Raji (cell line): Measurements from ENCODE around the gene ZFPL1.

Source experiments
- POLR2A ChIP-seq: IDR thresholded peaks from 2 replicates; pipeline ENCODE4 v1.6.1; 2011; ENCODE audit warnings: low read depth, low read length, control low read depth; ENCODE audit not compliant: insufficient read depth

The ZFPL1 gene

DNA sequence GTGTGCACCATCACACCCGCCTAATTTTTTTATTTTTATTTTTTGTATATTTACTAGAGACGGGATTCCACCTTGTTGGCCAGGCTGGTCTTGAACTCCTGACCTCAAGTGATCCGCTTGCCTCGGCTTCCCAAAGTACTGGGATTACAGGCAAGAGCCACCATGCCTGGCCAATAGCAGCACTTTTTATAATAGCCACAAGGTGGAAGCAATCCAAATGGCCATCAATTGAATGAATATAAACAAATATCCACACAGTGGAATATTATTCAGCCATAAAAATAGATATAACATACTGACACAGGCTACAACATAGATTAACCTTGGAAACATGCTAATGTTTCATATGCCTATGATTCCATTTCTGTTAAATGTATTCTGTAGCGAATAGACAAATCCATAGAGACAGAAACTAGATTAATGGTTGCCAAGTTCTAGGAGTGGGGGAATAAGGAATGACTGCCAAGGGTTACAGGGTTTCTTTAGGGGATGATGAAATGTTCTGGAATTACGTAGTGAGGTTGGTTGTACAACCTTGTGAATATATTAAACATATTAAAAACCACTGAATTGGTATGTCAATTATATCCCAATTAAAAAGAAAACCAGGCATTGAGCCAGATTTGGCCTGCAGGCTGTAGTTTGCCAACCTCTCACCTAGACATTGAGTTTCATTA, 16.8 kb downstream of the ZFPL1 start:
- no peak for TF ChIP-seq POLR2A

- no peak for TF ChIP-seq POLR2A
Observed at GRCh38 chr11:65102142-65103095, 18.4 kb downstream of the ZFPL1 start.

DNA sequence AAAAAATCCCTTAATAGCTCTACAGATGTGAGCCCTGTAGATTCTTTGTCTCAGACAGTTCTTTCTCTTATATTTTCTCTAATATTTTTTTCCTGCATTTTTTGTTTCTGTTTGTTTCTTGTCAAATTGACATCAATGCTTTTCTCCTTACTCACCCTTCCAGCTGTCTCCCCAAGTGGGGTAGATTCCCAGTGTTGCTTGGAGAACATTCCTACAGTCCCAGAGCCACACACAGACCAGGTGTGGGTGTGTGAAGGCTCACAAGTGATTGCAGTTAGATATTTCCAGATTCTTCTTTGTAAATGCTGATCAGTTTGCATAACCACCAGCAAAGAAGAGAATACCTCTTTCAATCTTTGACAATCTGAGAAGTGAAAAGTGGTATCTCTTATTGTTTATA, 19.5 kb downstream of the ZFPL1 start:
- no peak for TF ChIP-seq POLR2A

GRCh38 chr11:65104628-65105027, 20.6 kb downstream of the ZFPL1 start:
- no peak for TF ChIP-seq POLR2A

DNA sequence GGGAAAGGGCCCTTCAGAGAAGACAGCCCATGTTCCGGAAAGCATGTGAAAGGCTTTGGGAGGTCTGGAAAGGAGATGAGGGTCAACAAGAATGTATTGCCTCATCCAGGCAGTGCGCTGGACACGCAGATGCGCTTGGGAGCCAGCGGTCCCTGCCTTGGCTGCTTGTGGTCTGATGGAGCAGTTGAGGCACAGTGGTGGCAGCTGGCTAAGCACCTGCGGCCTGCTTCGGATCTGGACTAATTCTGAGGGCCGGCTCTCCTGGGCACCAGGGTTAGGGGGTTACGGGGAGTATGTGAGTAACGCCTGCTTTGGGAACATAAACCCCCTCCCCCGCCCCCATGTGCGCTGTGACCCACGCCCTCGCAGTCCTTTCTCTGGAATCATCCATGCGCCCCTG, 23.1 kb downstream of the ZFPL1 start:
- TF ChIP-seq POLR2A = no peak

GRCh38 chr11:65107751-65108468, 23.9 kb downstream of the ZFPL1 start:
- TF ChIP-seq POLR2A = no peak

- no peak for TF ChIP-seq POLR2A
Observed at GRCh38 chr11:65108469-65109123, 24.6 kb downstream of the ZFPL1 start.

DNA sequence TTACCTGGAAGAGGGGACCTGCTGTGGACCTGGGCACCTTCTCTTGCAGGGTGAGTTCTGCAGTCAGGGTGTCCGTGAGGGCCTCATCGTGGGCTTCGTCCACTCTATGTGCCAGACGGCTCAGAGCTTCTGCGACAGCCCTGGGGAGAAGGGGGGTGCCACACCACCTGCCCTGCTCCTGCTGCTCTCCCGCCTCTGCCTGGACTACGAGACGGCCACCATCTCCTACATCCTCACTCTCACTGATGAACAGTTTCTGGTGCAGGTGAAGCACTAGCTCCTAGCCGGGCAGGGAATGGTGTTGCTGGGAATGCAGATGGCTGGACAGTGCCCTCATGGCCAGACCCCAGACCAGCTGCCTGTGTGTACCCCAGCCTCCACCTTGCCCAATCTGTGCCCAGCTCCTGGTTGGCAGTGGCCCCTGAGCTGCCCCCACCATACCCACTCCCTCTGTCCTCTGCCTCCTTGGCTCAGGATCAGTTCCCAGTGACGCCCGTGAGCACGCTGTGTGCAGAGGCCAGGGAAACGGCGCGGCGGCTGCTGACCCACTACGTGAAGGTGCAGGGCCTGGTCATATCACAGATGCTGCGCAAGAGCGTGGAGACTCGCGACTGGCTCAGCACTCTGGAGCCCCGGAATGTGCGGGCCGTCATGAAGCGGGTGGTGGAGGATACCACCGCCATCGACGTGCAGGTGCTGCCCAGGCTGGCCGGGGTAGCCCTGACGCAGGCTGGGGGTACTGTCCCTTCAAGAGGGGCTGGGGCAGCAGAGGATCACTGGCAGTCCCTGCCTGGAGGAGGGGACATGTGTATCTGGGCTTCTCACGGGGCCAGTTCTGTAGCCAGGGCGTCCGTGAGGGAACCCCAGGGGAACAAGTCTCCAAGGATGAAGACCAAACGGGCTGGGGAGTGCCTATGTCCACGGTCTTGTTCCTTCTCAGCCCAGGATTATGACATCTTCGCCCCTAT, 25.5 kb downstream of the ZFPL1 start:
- TF ChIP-seq POLR2A = no peak

DNA sequence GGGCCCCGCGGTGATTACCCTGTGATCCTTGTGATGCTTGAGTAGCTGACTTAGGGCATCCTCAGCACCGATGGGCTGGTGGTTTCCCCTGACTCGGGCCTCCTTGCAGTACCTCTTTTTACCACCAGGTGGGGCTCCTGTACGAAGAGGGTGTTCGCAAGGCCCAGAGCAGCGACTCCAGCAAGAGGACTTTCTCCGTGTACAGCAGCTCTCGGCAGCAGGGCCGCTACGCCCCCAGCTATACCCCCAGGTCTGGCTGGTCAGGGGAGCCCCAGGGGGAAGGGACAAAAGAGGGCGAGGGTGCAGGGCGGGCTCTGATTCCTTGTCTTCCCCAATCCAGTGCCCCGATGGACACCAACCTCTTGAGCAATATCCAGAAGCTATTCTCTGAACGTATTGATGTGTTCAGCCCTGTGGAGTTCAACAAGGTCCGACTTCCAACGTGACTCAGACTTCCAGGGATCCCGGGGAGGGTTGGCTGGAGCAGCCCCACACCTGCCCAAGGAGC, 26.4 kb downstream of the ZFPL1 start:
- TF ChIP-seq POLR2A = no peak

DNA sequence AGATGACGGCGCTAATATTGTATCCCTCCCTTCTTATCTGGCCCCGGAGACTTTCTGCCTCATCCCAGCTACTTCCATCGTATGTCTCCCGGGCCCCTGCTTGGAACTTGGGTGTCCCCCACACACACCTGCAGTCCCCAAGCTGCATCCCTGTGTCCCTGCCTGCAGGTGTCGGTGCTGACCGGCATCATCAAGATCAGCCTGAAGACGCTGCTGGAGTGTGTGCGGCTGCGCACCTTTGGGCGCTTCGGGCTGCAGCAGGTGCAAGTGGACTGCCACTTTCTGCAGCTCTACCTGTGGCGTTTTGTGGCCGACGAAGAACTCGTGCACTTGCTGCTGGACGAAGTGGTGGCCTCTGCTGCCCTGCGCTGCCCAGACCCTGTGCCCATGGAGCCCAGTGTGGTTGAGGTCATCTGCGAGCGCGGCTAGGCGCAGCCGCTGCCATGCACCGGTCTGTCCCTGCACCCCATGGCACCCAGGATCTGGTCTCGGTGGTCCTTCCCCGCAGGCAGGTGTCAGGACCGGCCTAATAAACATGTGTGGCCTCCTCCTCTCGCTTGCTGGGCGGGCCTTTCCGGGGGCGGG, 27.2 kb downstream of the ZFPL1 start:
- TF ChIP-seq POLR2A = no peak

GRCh38 chr11:65111744-65112545, 27.9 kb downstream of the ZFPL1 start, which contains the start of gene TM7SF2:
TM7SF2 (plus strand) TSS chr11:65111872; CDS start chr11:65112016, 144 bp downstream.
- TF ChIP-seq POLR2A = peak; percentile 96

GRCh38 chr11:65112546-65113360, 28.7 kb downstream of the ZFPL1 start:
- TF ChIP-seq POLR2A = peak; percentile 46

GRCh38 chr11:65113361-65113756, 29.3 kb downstream of the ZFPL1 start:
- no peak for TF ChIP-seq POLR2A
